Measurements from ENCODE around the gene NXF3.
"Not testable (repeated sequence)": the region's sequence is repeated elsewhere in the genome, so short reads cannot be mapped to it uniquely, and the experiment has no call there.

The NXF3 gene, protein sequence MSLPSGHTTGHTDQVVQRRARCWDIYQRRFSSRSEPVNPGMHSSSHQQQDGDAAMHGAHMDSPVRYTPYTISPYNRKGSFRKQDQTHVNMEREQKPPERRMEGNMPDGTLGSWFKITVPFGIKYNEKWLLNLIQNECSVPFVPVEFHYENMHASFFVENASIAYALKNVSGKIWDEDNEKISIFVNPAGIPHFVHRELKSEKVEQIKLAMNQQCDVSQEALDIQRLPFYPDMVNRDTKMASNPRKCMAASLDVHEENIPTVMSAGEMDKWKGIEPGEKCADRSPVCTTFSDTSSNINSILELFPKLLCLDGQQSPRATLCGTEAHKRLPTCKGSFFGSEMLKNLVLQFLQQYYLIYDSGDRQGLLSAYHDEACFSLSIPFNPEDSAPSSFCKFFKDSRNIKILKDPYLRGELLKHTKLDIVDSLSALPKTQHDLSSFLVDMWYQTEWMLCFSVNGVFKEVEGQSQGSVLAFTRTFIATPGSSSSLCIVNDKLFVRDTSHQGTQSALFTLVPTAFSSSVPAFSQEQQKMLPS

GRCh38 chrX:103092942-103093341 is at the start of gene NXF3:
NXF3 (minus strand) TSS chrX:103093143; CDS start chrX:103093023, 120 bp downstream.
- DNase-seq (ENCODE audit: low read depth): no peak

- DNase-seq (ENCODE audit: low read depth): not testable (repeated sequence)
These were observed 43.6 kb upstream of the NXF3 start for GRCh38 chrX:103136528-103136927.

DNA sequence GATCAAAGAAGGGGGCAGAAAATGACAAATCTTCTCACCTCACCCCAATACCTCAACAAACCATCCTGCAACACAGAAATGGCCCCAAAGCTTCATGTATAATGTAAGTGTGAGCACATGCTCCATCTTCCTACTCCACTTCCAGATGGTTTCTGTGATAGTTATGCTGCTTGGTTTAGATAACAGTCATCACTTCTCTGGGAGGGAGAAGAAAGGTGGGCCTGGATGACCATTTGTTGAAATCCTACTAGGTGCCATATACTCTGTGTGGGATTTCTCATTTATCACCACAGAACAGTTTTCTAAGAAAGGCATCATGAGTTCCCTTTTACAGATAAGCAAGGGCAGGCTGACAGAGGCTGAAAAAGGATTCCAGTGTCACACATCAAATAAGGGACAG is 31.3 kb upstream of the NXF3 start:
- no peak for DNase-seq (ENCODE audit: low read depth)

DNA sequence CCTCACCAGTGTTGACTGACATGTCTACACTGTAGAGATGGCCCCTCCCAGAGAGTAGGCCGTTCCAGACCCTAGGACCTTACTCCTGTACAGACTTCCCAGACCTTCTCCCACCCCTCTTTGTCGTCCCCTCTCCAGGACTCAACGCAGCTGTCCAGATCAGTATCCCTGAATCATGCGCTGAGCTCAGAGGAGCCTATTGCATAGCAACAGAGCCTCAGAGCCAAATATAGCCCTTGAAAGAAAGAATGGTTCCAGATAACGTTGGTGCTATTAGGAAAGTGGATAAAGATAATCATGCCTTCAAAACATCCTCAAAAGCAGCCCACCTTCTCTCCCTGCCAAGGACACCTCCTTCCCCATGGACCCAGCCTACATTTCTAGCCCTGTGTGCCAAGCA is 27.8 kb upstream of the NXF3 start:
- no peak for DNase-seq (ENCODE audit: low read depth)

GRCh38 chrX:103116970-103117369 is 24.0 kb upstream of the NXF3 start:
- DNase-seq (ENCODE audit: low read depth): not testable (repeated sequence)

DNA sequence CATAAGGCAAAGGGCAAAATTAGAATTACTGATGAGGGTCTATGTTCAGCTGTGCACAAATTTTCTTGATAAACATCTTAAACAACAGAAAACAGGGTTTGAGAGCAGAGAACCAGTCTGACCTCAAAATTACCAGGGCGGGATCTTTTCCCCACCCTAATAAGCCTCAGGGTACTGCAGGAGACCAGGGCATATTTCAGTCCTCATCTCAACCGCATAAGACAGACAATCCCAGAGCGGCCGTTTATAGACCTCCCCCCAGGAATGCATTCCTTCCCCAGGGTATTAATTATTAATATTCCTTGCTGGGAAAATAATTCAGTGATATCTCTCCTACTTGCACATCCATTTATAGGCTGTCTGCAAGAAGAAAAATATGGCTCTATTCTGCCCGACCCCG is 16.6 kb upstream of the NXF3 start:
- DNase-seq (ENCODE audit: low read depth): not testable (repeated sequence)

DNA sequence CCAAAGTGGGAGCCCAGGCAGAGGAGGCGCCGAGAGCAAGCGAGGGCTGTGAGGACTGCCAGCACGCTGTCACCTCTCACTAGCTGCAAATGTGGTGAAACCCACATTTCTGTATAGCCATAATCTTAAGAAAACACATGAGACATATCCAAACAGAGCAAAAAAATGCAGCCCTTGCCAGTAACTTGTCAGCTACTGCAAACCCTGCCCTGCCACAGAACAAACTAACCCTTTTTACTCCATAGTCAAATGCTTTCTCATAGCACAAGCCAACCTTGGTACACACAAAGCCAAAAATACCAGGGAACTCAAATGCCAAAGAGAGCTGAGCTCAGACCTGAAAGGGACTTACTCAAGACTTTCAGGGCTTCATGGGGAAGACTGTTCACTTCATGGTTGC is 14.9 kb upstream of the NXF3 start:
- no peak for DNase-seq (ENCODE audit: low read depth)

DNA sequence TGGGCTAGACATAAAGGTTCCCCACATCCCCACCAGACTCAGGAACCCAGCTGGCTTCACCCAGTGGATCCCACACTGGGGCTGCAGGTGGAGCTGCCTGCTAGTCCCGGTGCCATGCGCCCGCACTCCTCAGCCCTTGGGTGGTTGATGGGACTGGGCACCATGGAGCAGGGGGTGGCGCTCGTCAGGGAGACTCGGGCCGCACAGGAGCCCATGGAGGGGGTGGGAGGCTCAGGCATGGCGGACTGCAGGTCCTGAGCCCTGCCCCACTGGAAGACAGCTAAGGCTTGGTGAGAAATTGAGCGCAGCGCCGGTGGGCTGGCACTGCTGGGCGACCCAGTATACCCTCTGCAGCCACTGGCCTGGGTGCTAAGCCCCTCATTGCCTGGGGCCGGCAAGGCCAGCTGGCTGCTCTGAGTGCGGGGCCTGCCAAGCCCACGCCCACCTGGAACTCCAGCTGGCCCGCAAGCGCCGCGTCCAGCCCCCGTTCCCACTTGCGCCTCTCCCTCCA is 14.3 kb upstream of the NXF3 start:
- DNase-seq (ENCODE audit: low read depth): not testable (repeated sequence)

DNA sequence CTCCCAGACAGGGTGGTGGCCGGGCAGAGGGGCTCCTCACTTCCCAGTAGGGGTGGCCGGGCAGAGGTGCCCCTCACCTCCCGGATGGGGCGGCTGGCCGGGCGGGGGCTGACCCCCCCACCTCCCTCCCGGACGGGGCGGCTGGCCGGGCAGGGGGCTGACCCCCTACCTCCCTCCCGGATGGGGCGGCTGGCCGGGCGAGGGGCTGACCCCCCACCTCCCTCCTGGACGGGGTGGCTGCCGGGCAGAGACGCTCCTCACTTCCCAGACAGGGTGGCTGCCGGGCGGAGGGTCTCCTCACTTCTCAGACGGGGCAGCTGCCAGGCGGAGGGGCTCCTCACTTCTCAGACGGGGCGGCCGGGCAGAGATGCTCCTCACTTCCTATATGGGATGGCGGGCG is 11.4 kb upstream of the NXF3 start:
- DNase-seq (ENCODE audit: low read depth): not testable (repeated sequence)

DNA sequence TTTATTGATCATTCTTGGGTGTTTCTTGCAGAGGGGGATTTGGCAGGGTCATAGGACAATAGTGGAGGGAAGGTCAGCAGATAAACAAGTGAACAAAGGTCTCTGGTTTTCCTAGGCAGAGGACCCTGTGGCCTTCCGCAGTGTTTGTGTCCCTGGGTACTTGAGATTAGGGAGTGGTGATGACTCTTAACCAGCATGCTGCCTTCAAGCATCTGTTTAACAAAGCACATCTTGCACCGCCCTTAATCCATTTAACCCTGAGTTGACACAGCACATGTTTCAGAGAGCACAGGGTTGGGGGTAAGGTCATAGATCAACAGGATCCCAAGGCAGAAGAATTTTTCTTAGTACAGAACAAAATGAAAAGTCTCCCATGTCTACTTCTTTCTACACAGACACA is 10.9 kb upstream of the NXF3 start:
- not testable (repeated sequence) for DNase-seq (ENCODE audit: low read depth)

DNA sequence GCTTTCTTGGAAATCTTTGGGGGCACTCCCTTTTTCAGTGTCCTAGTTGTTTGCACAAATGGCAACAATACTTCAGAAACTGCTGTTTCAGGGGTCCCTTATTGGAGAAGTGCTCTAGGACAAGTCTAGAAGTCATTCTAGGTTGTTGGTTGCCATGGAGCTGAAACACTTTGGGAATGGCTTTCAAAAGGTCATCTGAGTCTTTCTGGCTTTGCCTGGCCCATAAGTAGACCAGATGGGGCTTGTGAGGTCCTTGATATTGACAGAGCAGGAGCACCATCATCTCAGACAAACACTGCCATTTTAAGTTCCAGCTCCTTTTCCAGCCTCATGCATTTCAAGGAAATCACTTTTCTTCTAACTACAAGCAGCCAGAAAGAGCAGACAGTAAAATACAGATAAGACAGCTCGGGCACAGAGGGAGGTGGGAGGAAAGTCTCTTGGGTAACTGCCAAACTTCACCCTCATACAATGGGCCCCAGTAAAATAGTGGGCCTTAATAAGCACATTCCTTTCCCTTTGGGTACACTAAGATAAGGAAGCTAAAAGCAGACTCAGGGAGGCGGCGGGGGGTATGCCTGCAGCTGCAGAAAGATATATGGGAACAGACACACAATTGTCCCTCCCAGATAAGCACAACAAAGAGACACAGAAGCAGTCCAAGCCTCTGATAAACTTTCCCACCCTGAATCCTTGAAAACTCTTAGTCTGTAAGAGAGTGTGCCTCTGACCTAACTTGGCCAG is 8.5 kb upstream of the NXF3 start:
- no peak for DNase-seq (ENCODE audit: low read depth)

DNA sequence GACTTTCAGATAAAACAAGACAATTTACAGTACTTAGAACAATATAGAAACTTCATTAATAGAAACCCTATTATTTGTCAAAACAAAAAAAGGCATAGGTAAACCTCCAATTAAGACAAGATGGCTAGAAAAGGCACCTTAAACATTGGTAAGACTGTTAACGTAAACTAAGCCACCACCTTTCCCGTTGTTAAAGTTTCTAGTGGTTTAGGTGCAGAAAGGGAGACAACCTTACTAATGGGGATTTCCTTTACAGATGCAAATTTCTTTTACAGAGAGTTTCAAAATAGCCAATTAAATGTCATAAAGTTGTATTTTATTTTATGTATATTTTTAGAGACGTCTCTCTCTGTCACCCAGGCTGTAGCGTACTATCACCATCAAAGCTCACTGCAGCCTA is 7.5 kb upstream of the NXF3 start:
- DNase-seq (ENCODE audit: low read depth): no peak

DNA sequence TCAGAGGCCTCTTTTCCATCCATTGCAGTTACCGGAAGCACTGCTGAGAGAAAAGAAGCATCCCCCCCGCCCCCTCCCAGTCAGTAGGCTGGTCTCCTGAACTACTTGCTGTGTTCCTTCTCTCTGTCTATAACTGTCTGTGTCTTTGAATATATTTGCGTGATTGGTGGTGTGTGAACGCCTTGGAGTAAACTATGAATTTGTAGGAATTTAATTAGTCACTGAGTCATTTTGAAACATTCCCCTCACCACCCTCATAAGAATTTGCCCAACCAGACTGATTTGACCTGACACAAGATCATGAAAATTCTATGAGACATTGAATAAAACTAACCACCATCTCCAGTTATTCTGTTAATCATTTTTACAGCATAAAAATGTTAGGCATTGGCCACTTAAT is 6.7 kb upstream of the NXF3 start:
- DNase-seq (ENCODE audit: low read depth): no peak

- DNase-seq (ENCODE audit: low read depth): no peak
These were observed 5.5 kb upstream of the NXF3 start for GRCh38 chrX:103098488-103098887.

GRCh38 chrX:103081051-103081450 is 11.9 kb downstream of the NXF3 start:
- no peak for DNase-seq (ENCODE audit: low read depth)

DNA sequence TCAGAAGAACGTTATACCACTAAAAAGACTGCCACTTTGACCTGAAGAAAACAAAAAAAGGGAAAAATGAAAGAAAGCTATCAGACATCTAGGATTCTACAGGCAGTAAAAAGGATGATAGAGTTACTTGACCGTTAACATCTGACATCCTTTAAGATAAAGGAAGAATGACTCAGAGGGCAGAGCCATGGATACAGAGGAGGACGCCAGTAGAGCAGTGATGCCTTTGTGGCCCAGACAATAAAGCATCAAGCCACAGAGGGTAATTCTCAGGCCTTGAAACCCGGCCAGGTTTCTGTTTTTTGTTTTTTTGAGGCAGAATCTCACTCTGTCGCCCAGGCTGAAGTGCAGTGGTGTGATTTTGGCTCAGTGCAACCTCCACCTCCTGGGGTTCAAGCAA is 19.5 kb downstream of the NXF3 start:
- no peak for DNase-seq (ENCODE audit: low read depth)

- DNase-seq (ENCODE audit: low read depth): no peak
These were observed 26.3 kb downstream of the NXF3 start for GRCh38 chrX:103066606-103067005.

DNA sequence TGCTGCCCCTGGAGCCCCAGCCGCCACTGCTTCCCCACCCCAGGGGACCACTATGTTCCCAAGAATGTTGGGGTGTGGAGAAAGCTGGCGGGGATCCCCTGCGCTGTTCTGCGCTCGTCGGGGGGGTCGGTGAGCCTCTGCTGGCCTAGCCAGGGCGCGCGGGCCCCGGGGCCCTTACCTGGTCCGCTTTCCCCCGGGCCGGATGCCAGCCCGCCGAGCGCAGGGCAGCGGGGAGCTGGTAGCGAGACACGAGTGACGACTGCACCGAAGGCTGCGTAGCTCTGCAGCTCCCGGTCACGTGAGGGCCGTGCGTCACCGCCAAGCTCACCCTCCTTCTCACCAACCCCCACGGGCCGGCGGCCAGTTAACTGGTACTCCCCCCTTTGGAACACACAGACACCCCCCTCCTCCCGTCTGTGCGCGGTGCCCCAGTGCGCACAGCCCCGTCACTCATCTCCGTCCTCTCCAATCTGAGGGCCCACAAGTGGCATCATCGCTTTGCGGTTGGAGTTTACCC is 29.0 kb downstream of the NXF3 start, which contains the start of gene BEX1:
TSS of gene BEX1 (minus strand) at position 254 of the 517 bp plus-strand sequence. CDS start 897 bp downstream, outside the sequence.
- no peak for DNase-seq (ENCODE audit: low read depth)

DNA sequence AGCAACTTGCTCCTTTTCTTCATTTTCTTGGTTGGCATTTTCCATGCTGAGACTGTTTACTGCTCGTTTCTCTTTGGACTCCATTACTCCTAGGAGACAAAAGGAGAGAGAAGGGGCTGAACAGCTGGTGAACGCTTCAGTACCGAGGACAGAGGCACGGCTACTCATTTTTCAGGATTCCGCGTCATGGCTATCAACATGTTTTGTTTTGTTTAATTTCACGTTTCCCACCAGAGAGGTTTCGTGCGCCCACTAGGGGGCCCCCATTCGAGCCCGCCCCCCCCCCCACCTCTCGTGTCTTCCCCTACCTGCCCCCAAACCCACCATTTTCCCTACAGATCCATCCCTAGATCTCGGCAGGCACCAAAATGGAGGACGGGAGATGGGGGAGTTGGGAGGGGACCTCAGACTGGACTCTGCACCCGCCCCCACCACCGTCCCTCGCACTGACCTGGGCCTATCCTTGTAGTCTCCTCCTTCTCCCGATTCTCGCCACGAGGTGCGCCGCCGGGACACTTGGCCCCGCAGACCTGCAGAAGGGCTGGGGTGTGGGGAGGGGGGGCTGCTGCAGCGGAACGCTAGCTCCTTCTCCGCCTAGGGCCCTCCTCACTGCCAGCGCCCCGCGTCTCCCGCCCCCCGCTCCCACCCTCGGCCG is 29.6 kb downstream of the NXF3 start:
- DNase-seq (ENCODE audit: low read depth): no peak

DNA sequence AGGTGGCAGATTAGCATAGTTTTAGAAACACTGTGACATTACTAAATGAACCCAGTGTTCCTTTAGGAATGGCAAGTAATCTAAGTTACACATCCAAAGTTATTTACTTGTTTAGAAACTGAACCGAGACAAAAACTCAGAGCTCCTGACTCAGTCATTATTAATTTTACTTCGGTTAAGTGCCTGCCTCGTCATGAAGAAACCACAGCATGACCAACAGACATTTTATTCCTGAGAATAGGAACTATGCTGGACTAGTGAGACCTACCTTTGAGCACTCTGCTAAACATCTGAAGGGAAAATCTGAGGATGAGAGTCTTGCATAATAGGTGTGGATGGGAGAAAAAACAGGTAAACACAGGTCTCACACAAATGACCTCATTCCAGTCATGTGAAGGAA is 31.5 kb downstream of the NXF3 start:
- no peak for DNase-seq (ENCODE audit: low read depth)

GRCh38 chrX:103056902-103057301 is 36.0 kb downstream of the NXF3 start:
- no peak for DNase-seq (ENCODE audit: low read depth)

DNA sequence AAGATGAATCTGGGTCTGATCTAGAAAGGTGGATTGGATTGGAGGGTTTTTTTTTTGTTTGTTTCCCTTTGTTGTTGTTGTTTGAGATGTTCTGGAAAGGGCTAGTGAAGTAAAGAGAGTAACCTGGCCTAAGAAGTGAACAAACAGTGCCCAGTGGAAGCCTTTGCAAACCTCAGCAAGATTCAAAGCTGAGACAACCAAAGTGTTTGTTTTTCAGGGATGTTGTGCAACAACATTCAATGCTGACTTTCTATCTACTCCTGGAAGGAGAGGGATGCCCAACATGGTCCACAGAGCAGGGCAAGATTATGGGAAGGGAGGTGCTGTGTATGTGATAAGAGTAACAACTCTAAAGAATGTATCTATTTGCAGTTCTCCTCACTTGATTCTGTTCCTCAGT is 40.3 kb downstream of the NXF3 start:
- DNase-seq (ENCODE audit: low read depth): no peak
